GM08714 (cell line): Measurements from ENCODE around the gene ACOT12.
"Not testable (repeated sequence)": the region's sequence is repeated elsewhere in the genome, so short reads cannot be mapped to it uniquely, and the experiment has no call there.

Source experiments
- H3K4me3 ChIP-seq: fragments of 200-500 bp; sonication (Bioruptor generic); 2 replicates; pipeline ENCODE4 v1.5.1; 2014; ENCODE audit warnings: mild to moderate bottlenecking, low read length, inconsistent platforms
- ZNF274 ChIP-seq: IDR thresholded peaks from 2 replicates; pipeline ENCODE4 v1.6.1; 2012; ENCODE audit warnings: mild to moderate bottlenecking, low read depth, low read length

ACOT12 gene

GRCh38 chr5:81303563-81303962 lies 90.4 kb downstream of the ACOT12 start:
- no peak for TF ChIP-seq ZNF274
- no peak overlapping the region for H3K4me3 ChIP-seq

- no peak for TF ChIP-seq ZNF274
- peak overlapping the region; percentile 92; the same call in 1 of the 2 replicates for H3K4me3 ChIP-seq
These were observed 91.3 kb downstream of the ACOT12 start for GRCh38 chr5:81302596-81302995.

GRCh38 chr5:81301271-81302015 lies 92.5 kb downstream of the ACOT12 start, which contains the start of gene ZCCHC9:
ZCCHC9 (plus strand) TSS chr5:81301587; CDS start chr5:81304758, 3,171 bp downstream.
- peak within 1 kb of the TSS; percentile 92 for H3K4me3 ChIP-seq
- no peak for TF ChIP-seq ZNF274

- no peak for TF ChIP-seq ZNF274
- peak overlapping the region; percentile 92 for H3K4me3 ChIP-seq
These were observed 93.0 kb downstream of the ACOT12 start for GRCh38 chr5:81300921-81301270.

GRCh38 chr5:81297531-81297930 lies 96.4 kb downstream of the ACOT12 start:
- no peak for TF ChIP-seq ZNF274
- no peak overlapping the region for H3K4me3 ChIP-seq

GRCh38 chr5:81294021-81294420 lies 99.9 kb downstream of the ACOT12 start:
- not testable (repeated sequence) for H3K4me3 ChIP-seq

GRCh38 chr5:81292130-81292529 lies 101.8 kb downstream of the ACOT12 start:
- TF ChIP-seq ZNF274: no peak
- no peak overlapping the region for H3K4me3 ChIP-seq

- no peak for TF ChIP-seq ZNF274
- no peak overlapping the region for H3K4me3 ChIP-seq
These were observed 103.8 kb downstream of the ACOT12 start for GRCh38 chr5:81290146-81290545.

GRCh38 chr5:81288021-81288433 lies 105.9 kb downstream of the ACOT12 start:
- TF ChIP-seq ZNF274: no peak
- no peak overlapping the region for H3K4me3 ChIP-seq

- no peak overlapping the region for H3K4me3 ChIP-seq
- no peak for TF ChIP-seq ZNF274
These were observed 107.8 kb downstream of the ACOT12 start for GRCh38 chr5:81286059-81286617.

- TF ChIP-seq ZNF274: no peak
- no peak overlapping the region for H3K4me3 ChIP-seq
These were observed 110.0 kb downstream of the ACOT12 start for GRCh38 chr5:81283976-81284375.
